ENCODE results near the gene OR6K2.

GRCh38 chr1:158675563-158676323 is 24.7 kb downstream of the OR6K2 start:
- no peak for TF ChIP-seq CTCF (IDR thresholded peaks at IDR 0.05; ENCODE audit: low read depth, low read length)
- TF ChIP-seq POLR2A (IDR thresholded peaks at IDR 0.05; ENCODE audit: extremely low read depth, insufficient read length): no peak
- TF ChIP-seq, protein P1, sequence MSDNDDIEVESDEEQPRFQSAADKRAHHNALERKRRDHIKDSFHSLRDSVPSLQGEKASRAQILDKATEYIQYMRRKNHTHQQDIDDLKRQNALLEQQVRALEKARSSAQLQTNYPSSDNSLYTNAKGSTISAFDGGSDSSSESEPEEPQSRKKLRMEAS (IDR thresholded peaks at IDR 0.05; ENCODE audit: low read depth, low read length): no peak
- no peak for TF ChIP-seq MYC (IDR thresholded peaks at IDR 0.05; ENCODE audit: low read depth, low read length)

Data from NB4 (cell line).